GM18508 (cell line): ENCODE measurements around the gene XIRP2.
"Not testable (repeated sequence)": the region's sequence is repeated elsewhere in the genome, so short reads cannot be mapped to it uniquely, and the experiment has no call there.

Experiments used
- ATAC-seq: cut with Tn5 transposase; IDR thresholded peaks from one replicate; pipeline ENCODE4 v1.9.1; 2021; ENCODE audit warnings: moderate number of reproducible peaks; ENCODE audit not compliant: insufficient read depth, unreplicated experiment

The XIRP2 gene

DNA sequence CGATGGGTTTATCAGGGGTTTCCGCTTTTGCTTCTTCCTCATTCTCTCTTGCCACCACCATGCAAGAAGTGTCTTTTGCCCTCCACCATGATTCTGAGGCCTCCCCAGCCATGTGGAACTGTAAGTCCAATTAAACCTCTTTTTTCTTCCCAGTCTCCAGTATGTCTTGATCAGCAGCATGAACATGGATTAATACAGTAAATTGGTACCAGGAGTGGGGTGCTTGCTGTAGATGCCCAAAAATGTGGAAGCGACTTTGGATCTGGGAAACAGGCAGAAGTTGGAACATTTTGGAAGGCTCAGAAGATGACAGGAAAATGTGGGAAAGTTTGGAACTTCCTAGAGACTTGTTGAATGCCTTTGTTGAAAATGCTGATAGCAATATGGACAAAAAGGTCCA lies 146.7 kb downstream of the XIRP2 start:
- ATAC-seq, result not testable (repeated sequence)

- no peak for ATAC-seq
Observed at GRCh38 chr2:167048829-167049228, 160.5 kb downstream of the XIRP2 start.

DNA sequence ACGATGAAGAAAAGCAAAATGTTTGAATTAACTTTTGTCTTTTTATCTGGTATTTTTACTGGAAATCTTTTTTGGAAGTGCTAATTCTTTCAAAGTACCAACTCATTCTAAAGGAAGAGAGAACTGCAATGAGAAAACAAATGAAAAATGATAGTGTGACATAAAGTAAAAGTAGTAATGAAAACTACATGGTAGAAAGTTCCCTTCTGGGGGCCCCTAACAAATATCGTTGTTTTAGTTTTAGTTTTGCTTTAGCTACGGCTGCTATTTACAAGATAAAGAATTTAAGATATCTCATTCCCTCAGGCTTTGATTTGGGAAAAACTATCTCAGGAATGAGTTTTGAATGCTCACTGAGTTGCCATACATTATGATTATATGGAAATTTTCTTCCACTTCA lies 161.4 kb downstream of the XIRP2 start:
- no peak for ATAC-seq

- ATAC-seq, result no peak
Observed at GRCh38 chr2:167052825-167053224, 164.5 kb downstream of the XIRP2 start.

DNA sequence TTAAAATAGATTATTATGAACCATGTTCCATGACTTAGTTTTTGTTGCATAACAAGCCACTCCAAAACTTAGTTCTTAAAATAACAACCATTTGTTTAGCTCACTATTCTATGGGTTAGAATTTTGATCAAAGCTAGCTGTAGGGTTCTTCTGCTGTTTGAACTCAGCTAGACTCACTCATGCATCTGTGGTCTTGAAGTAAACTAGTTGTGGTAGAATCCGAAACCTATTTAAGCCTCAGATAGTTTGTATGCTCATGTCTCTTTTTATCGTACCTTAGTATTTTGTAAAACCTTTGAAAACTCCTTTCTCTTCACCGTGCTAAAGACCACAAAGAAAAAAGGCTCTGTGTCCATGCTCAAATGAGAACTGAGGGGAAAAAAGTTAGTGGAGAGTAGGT lies 166.6 kb downstream of the XIRP2 start:
- no peak for ATAC-seq

- ATAC-seq, result no peak
Observed at GRCh38 chr2:167057446-167057845, 169.2 kb downstream of the XIRP2 start.

- no peak for ATAC-seq
Observed at GRCh38 chr2:167059173-167059572, 170.9 kb downstream of the XIRP2 start.

- ATAC-seq, result no peak
Observed at GRCh38 chr2:167069855-167070254, 181.6 kb downstream of the XIRP2 start.

GRCh38 chr2:167075708-167076107 lies 187.4 kb downstream of the XIRP2 start:
- ATAC-seq, result not testable (repeated sequence)

GRCh38 chr2:167098931-167099330 lies 210.7 kb downstream of the XIRP2 start:
- not testable (repeated sequence) for ATAC-seq

- ATAC-seq, result no peak
Observed at GRCh38 chr2:167100506-167100905, 212.2 kb downstream of the XIRP2 start.

GRCh38 chr2:167103028-167103756 lies 214.9 kb downstream of the XIRP2 start:
- ATAC-seq, result no peak

GRCh38 chr2:167103757-167104133 lies 215.5 kb downstream of the XIRP2 start:
- no peak for ATAC-seq

DNA sequence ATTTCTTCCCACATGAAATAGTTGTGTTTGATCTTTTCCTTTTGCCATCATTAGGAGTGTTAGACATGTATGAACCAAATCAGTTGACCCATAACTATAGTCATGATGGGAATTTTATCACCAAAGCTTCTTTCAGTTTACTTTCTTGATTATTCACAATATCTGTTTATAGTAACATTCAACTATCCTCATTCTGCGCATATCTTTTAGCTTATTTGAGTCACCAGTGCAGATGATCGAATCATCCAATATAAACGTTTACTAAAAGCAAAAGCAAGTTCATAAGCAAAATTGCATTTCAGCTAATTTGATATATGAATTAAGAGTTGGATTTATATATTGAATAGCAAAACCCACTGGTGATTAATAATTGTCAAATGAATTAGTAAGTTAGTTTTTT lies 216.4 kb downstream of the XIRP2 start:
- ATAC-seq, result no peak

GRCh38 chr2:167109682-167110081 lies 221.4 kb downstream of the XIRP2 start:
- ATAC-seq, result not testable (repeated sequence)

DNA sequence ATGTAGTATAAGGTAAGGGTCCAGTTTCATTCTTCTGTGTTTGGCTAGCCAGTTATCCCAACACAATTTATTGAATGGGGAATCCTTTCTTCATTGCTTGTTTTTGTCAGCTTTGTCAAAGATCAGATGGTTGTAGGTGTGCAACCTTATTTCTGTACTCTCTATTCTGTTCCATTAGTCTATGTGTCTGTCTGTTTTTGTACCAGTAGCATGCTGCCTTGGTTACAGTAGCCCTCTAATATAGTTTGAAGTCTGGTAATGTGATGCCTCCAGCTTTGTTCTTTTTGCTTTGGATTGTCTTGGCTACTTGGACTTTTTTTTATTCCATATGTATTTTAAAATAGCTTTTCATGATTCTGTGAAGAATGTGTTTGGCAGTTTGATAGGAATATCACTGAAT lies 222.1 kb downstream of the XIRP2 start:
- no peak for ATAC-seq

- ATAC-seq, result no peak
Observed at GRCh38 chr2:167114018-167114417, 225.7 kb downstream of the XIRP2 start.

GRCh38 chr2:167115541-167115940 lies 227.3 kb downstream of the XIRP2 start:
- ATAC-seq, result no peak

- no peak for ATAC-seq
Observed at GRCh38 chr2:167122389-167122788, 234.1 kb downstream of the XIRP2 start.

DNA sequence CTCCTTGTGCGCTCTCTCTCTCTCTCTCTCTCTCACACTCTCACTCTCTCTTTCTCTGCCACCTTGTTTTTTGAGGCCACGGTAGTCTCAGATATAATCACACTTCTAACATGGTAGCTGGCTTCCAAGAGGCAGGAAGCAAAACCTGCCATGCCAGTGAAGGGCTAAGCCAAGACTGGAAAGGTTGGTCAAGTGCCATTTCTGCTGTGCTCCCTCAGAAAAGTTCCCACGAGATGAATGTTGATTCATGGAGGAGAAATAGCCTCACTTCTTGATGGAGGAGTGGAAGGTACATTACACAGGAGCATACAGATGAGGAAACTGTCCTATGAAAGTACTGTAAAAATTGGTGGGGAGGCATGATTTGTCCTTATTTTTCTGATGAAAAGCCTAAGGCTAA lies 237.9 kb downstream of the XIRP2 start:
- no peak for ATAC-seq

DNA sequence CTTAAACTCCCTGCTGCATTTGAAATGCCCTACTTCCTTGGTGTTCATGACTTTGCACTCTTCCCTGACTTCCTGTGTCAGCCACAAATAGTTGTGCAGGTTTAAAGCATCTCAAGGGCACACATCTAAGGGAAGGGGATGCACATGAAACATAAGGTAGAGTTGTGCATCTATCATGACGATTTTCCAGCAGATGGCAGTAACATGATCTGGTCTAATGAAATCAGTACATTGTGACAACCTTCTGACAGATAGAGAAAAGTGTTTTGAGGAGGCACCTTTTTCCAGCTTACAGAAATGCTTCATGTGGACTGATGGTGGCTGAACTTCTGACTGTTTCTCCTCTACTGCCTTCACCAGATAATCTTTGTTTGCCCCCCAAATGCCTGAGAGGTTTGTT lies 238.9 kb downstream of the XIRP2 start:
- ATAC-seq, result no peak

GRCh38 chr2:167128130-167128529 lies 239.8 kb downstream of the XIRP2 start:
- no peak for ATAC-seq

DNA sequence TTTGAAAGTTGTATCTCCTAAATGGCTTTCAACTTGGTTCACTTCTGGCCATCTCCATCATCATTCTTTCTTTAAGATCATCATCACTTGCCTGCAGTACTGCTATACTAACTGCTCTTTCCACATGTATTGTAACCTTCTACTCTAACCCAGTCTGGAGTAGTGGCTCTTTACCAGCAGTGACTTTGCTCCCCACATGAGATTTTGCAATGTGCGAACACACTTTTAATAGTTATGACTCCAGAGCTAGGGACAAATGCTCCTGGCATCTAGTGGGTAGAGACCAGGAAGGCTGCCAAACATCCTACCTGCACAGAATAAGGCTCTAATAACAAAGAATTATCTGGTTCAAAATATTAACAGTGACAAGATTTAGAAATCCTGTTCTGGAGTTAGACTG lies 243.8 kb downstream of the XIRP2 start:
- no peak for ATAC-seq
